WI38 (cell line): ENCODE data around the gene MADCAM1.

ENCODE experiments used
- H3K4me3 ChIP-seq: 2 replicates; pipeline ENCODE4 v1.5.1; 2011; ENCODE audit warnings: low read depth, mild to moderate bottlenecking, control low read depth, low read length
- CTCF ChIP-seq: IDR thresholded peaks from 2 replicates; pipeline ENCODE4 v1.5.1; 2012; ENCODE audit warnings: low read depth, mild to moderate bottlenecking, control low read depth, low read length

MADCAM1 gene

GRCh38 chr19:485077-485476 lies 11.2 kb upstream of the MADCAM1 start:
- no peak overlapping the region for H3K4me3 ChIP-seq
- no peak for TF ChIP-seq CTCF

- no peak overlapping the region for H3K4me3 ChIP-seq
- no peak for TF ChIP-seq CTCF
Observed at GRCh38 chr19:485583-486236, 10.6 kb upstream of the MADCAM1 start.

- no peak for TF ChIP-seq CTCF
Observed at GRCh38 chr19:488505-489417, 7.5 kb upstream of the MADCAM1 start.

GRCh38 chr19:489418-490196 lies 6.7 kb upstream of the MADCAM1 start:
- H3K4me3 ChIP-seq = peak overlapping the region; percentile 84
- no peak for TF ChIP-seq CTCF

More at GRCh38 chr19:488505-489417, 7.5 kb upstream of the MADCAM1 start:
- H3K4me3 ChIP-seq = peak overlapping the region; percentile 84

- H3K4me3 ChIP-seq = no peak overlapping the region
- no peak for TF ChIP-seq CTCF
Observed at GRCh38 chr19:491146-491741, 5.0 kb upstream of the MADCAM1 start.

- no peak for TF ChIP-seq CTCF
Observed at GRCh38 chr19:492091-492531, 4.2 kb upstream of the MADCAM1 start.

More at GRCh38 chr19:492091-492531, 4.2 kb upstream of the MADCAM1 start:
- no peak overlapping the region for H3K4me3 ChIP-seq
